C4-2B (cell line): ENCODE results near the gene EMILIN1.

Experiments
- ZFX ChIP-seq: fragments of 450-650 bp; IDR thresholded peaks from 2 replicates; pipeline ENCODE4 v1.6.1; 2017
- TF ChIP-seq, protein P1 (sequence below): fragments of 450-650 bp; conservative IDR thresholded peaks from 2 replicates; pipeline ENCODE4 v1.5.1; 2017; ENCODE audit warnings: mild to moderate bottlenecking

DNA sequence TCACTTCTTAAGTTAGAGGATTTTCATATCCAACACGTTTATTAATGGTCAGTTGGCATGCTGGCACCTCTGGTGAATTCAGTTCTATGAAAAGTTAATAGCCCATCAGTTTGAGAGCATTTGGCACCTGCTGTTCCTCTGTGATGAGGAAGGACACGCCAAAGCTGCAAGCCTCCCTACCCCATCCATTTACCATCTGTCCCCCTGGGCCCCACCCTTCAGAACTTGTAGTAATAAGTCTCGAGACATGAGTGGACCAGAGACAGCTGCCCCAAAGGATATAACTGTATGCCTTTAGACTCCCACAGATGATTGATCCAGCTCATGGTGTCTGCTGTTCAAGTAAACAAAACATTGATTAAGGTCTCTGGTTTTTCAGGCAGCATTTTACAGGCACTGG lies 13.3 kb upstream of the EMILIN1 start:
- TF ChIP-seq, protein P1, sequence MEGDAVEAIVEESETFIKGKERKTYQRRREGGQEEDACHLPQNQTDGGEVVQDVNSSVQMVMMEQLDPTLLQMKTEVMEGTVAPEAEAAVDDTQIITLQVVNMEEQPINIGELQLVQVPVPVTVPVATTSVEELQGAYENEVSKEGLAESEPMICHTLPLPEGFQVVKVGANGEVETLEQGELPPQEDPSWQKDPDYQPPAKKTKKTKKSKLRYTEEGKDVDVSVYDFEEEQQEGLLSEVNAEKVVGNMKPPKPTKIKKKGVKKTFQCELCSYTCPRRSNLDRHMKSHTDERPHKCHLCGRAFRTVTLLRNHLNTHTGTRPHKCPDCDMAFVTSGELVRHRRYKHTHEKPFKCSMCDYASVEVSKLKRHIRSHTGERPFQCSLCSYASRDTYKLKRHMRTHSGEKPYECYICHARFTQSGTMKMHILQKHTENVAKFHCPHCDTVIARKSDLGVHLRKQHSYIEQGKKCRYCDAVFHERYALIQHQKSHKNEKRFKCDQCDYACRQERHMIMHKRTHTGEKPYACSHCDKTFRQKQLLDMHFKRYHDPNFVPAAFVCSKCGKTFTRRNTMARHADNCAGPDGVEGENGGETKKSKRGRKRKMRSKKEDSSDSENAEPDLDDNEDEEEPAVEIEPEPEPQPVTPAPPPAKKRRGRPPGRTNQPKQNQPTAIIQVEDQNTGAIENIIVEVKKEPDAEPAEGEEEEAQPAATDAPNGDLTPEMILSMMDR, result no peak
- no peak for TF ChIP-seq ZFX
